IMR-90 (cell line): ENCODE data around the gene GLS.

Experiments used
- BHLHE40 ChIP-seq: fragments of 150-350 bp; IDR thresholded peaks from 2 replicates; pipeline ENCODE4 v1.6.1; 2016; ENCODE audit warnings: mild to moderate bottlenecking, low read depth, low read length
- CEBPB ChIP-seq: IDR thresholded peaks from 2 replicates; pipeline ENCODE4 v1.6.1; 2012; ENCODE audit warnings: low read depth, low read length, improper control_type of control experiment
- FOS ChIP-seq: fragments of 150-350 bp; IDR thresholded peaks from 2 replicates; pipeline ENCODE4 v1.6.1; 2016; ENCODE audit warnings: low read depth, low read length
- MAFK ChIP-seq: IDR thresholded peaks from 2 replicates; pipeline ENCODE4 v1.6.1; 2012; ENCODE audit warnings: low read depth, low read length, improper control_type of control experiment
- MAZ ChIP-seq: IDR thresholded peaks from 2 replicates; pipeline ENCODE4 v1.6.1; 2012; ENCODE audit warnings: low read depth, mild to moderate bottlenecking, low read length, improper control_type of control experiment, moderate library complexity, borderline replicate concordance
- MXI1 ChIP-seq: IDR thresholded peaks from 2 replicates; pipeline ENCODE4 v1.6.1; 2012; ENCODE audit warnings: low read depth, mild to moderate bottlenecking, low read length, moderate library complexity, borderline replicate concordance
- NFE2L2 ChIP-seq: fragments of 150-350 bp; IDR thresholded peaks from 2 replicates; pipeline ENCODE4 v1.6.1; 2016; ENCODE audit warnings: low read depth, mild to moderate bottlenecking, low read length
- POLR2A ChIP-seq: IDR thresholded peaks from 2 replicates; pipeline ENCODE4 v1.6.1; 2012; ENCODE audit warnings: mild to moderate bottlenecking, low read depth, low read length
- RAD21 ChIP-seq: IDR thresholded peaks from 2 replicates; pipeline ENCODE4 v1.6.1; 2012; ENCODE audit warnings: low read length, improper control_type of control experiment
- RCOR1 ChIP-seq: IDR thresholded peaks from 2 replicates; pipeline ENCODE4 v1.6.1; 2012; ENCODE audit warnings: mild to moderate bottlenecking, low read length, improper control_type of control experiment; ENCODE audit not compliant: insufficient replicate concordance
- SMC3 ChIP-seq: fragments of 150-350 bp; IDR thresholded peaks from 2 replicates; pipeline ENCODE4 v1.6.1; 2016; ENCODE audit warnings: low read depth, mild to moderate bottlenecking, antibody characterized with exemption, low read length, moderate library complexity
- TF ChIP-seq, protein P1 (sequence below): conservative IDR thresholded peaks from 2 replicates; pipeline ENCODE4 v1.5.1; 2012; ENCODE audit warnings: mild to moderate bottlenecking, low read depth, low read length, improper control_type of control experiment
- TF ChIP-seq, protein P2 (sequence below): fragments of 150-350 bp; IDR thresholded peaks from 2 replicates; pipeline ENCODE4 v1.6.1; 2017; ENCODE audit warnings: mild to moderate bottlenecking, antibody characterized with exemption, low read length, low read depth

DNA sequence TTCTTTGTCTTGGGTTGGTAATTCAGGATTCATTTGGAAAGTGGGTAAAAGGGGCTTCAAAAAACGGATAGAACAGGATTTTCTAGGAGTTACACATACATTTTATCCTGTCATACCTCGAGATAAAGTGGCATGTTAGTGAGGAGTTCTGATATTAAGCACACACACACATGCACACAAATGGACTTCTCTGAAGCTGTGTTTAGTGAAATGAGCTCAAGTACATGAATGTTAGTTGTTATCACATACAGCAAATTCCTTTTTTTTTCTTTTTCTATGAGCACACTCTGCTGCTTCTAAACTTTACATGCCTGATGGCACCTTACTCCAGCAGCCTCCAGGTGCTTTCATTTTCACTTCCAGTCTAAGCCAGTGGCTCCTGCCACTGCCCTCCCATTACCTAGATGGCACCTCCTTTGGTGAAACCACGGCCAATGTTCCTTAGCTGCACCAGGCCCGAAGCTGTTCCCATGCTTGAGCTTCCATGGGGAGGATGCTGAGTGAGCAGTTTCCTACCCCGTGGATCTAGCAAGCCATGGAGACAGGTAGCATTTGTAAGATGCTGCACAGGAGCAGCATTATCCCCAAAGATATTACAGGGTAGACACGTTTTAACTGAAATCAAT, 83.7 kb downstream of the GLS start:
- no peak for TF ChIP-seq RAD21
- TF ChIP-seq, protein P1, sequence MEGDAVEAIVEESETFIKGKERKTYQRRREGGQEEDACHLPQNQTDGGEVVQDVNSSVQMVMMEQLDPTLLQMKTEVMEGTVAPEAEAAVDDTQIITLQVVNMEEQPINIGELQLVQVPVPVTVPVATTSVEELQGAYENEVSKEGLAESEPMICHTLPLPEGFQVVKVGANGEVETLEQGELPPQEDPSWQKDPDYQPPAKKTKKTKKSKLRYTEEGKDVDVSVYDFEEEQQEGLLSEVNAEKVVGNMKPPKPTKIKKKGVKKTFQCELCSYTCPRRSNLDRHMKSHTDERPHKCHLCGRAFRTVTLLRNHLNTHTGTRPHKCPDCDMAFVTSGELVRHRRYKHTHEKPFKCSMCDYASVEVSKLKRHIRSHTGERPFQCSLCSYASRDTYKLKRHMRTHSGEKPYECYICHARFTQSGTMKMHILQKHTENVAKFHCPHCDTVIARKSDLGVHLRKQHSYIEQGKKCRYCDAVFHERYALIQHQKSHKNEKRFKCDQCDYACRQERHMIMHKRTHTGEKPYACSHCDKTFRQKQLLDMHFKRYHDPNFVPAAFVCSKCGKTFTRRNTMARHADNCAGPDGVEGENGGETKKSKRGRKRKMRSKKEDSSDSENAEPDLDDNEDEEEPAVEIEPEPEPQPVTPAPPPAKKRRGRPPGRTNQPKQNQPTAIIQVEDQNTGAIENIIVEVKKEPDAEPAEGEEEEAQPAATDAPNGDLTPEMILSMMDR: no peak
- TF ChIP-seq POLR2A: no peak
- no peak for TF ChIP-seq RCOR1
- no peak for TF ChIP-seq MAZ
- TF ChIP-seq, protein P2, sequence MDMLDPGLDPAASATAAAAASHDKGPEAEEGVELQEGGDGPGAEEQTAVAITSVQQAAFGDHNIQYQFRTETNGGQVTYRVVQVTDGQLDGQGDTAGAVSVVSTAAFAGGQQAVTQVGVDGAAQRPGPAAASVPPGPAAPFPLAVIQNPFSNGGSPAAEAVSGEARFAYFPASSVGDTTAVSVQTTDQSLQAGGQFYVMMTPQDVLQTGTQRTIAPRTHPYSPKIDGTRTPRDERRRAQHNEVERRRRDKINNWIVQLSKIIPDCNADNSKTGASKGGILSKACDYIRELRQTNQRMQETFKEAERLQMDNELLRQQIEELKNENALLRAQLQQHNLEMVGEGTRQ: no peak
- no peak for TF ChIP-seq NFE2L2
- TF ChIP-seq MXI1: no peak
- no peak for TF ChIP-seq SMC3
- no peak for TF ChIP-seq FOS
- 0 out of 2 replicates have a peak, but pooled peaks have one; percentile 25 for TF ChIP-seq MAFK
- no peak for TF ChIP-seq BHLHE40
- no peak for TF ChIP-seq CEBPB
